HepG2 (cell line): ENCODE measurements around the gene CD151. TPM values are rescaled to one million over a fixed set of nuclear protein-coding genes. Genes with fewer than 3 reads are reported as not detected.

Source experiments
- KLF11 ChIP-seq: IDR thresholded peaks from 2 replicates; pipeline ENCODE4 v1.6.1; 2016; ENCODE audit warnings: missing compliant biosample characterization
- MXD4 ChIP-seq: IDR thresholded peaks from 2 replicates; pipeline ENCODE4 v1.6.1; 2016; ENCODE audit warnings: mild to moderate bottlenecking, missing biosample characterization, missing genetic modification reagents
- RBFOX2 ChIP-seq: fragments of 200-400 bp; formaldehyde crosslinking; IDR thresholded peaks from 2 replicates; pipeline ENCODE4 v1.6.1; 2017; ENCODE audit warnings: low read depth, mild to moderate bottlenecking, low read length
- SP5 ChIP-seq: IDR thresholded peaks from 2 replicates; pipeline ENCODE4 v1.6.1; 2016; ENCODE audit warnings: low read depth, borderline replicate concordance
- ZBED4 ChIP-seq: sonication (generic); formaldehyde crosslinking; IDR thresholded peaks from 2 replicates; pipeline ENCODE4 v1.4.0; 2020; ENCODE audit warnings: missing genetic modification reagents, borderline replicate concordance
- ZBTB14 ChIP-seq: sonication (generic); formaldehyde crosslinking; IDR thresholded peaks from 2 replicates; pipeline ENCODE4 v1.4.0; 2020; ENCODE audit warnings: missing genetic modification reagents
- ZNF362 ChIP-seq: sonication (generic); formaldehyde crosslinking; IDR thresholded peaks from 2 replicates; pipeline ENCODE4 v1.4.0; 2020; ENCODE audit warnings: missing genetic modification reagents, mild to moderate bottlenecking, borderline replicate concordance
- ZNF605 ChIP-seq: sonication (generic); formaldehyde crosslinking; IDR thresholded peaks from 2 replicates; pipeline ENCODE4 v1.8.0; 2022; ENCODE audit warnings: mild to moderate bottlenecking, missing genetic modification reagents
- ZNF672 ChIP-seq: sonication (generic); formaldehyde crosslinking; IDR thresholded peaks from 2 replicates; pipeline ENCODE4 v1.8.1; 2022; ENCODE audit warnings: missing genetic modification reagents
- ZNF687 ChIP-seq: sonication (generic); formaldehyde crosslinking; IDR thresholded peaks from 2 replicates; pipeline ENCODE4 v1.5.1; 2020; ENCODE audit warnings: mild to moderate bottlenecking, missing genetic modification reagents, moderate library complexity
- ZNF883 ChIP-seq: sonication (generic); formaldehyde crosslinking; IDR thresholded peaks from 2 replicates; pipeline ENCODE4 v1.5.1; 2020; ENCODE audit warnings: mild to moderate bottlenecking, missing genetic modification reagents; ENCODE audit errors: not compliant biosample characterization
- ZSCAN12 ChIP-seq: sonication (generic); formaldehyde crosslinking; IDR thresholded peaks from 2 replicates; pipeline ENCODE4 v1.9.0; 2021; ENCODE audit warnings: mild to moderate bottlenecking, missing genetic modification reagents
- ZSCAN25 ChIP-seq: sonication (generic); formaldehyde crosslinking; IDR thresholded peaks from 2 replicates; pipeline ENCODE4 v1.8.0; 2022; ENCODE audit warnings: mild to moderate bottlenecking, missing genetic modification reagents
- ZXDC ChIP-seq: sonication (generic); formaldehyde crosslinking; IDR thresholded peaks from 2 replicates; pipeline ENCODE4 v1.5.0; 2020; ENCODE audit warnings: mild to moderate bottlenecking, missing genetic modification reagents
- polyA plus RNA-seq, 8 experiments: library from polyadenylated mRNA; depleted of rRNA in 3 of 8; stranded (reverse) in 7 of 8; unstranded in 1 of 8; fragments of >200 nt; fragmentation: Illumina TruSeq in 4 of 8; extraction: Trizol in 4 of 8; gene quantifications; 2 replicates each; pipeline versions ENCODE4 v1.2.1 to v1.2.3, GENCODE V29; 2011 to 2016; ENCODE audit warnings: low read depth in 4 of 8, missing spikeins in 1 of 8, mixed read lengths in 1 of 8; ENCODE audit not compliant: insufficient read depth in 1 of 8
- total RNA-seq, 5 experiments: library from RNA; depleted of rRNA; stranded (reverse); fragments of >200 nt; fragmentation: Illumina TruSeq; extraction: Trizol; gene quantifications; 2 replicates each; pipeline ENCODE4 v1.2.3, GENCODE V29; 2016; ENCODE audit warnings: low read depth in 1 of 5

The CD151 gene
- total and polyA plus RNA-seq, 2 of the 13 experiments (the other 11 are each of a cell fraction or from before 2014, with no cell fraction given) = 125 to 197 TPM

- TF ChIP-seq ZBED4 (CRISPR knock-in tag) (peak; percentile 18; the same call in 1 of the 2 replicates), MXD4 (CRISPR knock-in tag) (0 out of 2 replicates have a peak, but pooled peaks have one; percentile 65), SP5 (0 out of 2 replicates have a peak, but pooled peaks have one; percentile 21), RBFOX2 (peak; percentile 99), ZNF672 (CRISPR knock-in tag) (no peak), ZSCAN12 (CRISPR knock-in tag) (no peak), ZNF605 (CRISPR knock-in tag) (peak; percentile 7; the same call in 1 of the 2 replicates), ZNF362 (CRISPR knock-in tag) (peak; percentile 19; the same call in 1 of the 2 replicates), ZBTB14 (CRISPR knock-in tag) (peak; percentile 35; the same call in 1 of the 2 replicates), KLF11 (no peak), ZSCAN25 (CRISPR knock-in tag) (peak; percentile 56), ZNF883 (peak; percentile 55), ZXDC (CRISPR knock-in tag) (0 out of 2 replicates have a peak, but pooled peaks have one; percentile 34), ZNF687 (CRISPR knock-in tag) (peak; percentile 61)
These were observed 13.4 kb upstream of the CD151 start (continued) for GRCh38 chr11:819129-819931.
